ENCODE measurements around the gene ESF1. TPM values are rescaled to one million over a fixed set of nuclear protein-coding genes. Genes with fewer than 3 reads are reported as not detected.
"Not testable (repeated sequence)": the region's sequence is repeated elsewhere in the genome, so short reads cannot be mapped to it uniquely, and the experiment has no call there.

The ESF1 gene
- polyA plus RNA-seq, 3 donors = 3.5 to 13.2 (median 7.7) TPM

DNA sequence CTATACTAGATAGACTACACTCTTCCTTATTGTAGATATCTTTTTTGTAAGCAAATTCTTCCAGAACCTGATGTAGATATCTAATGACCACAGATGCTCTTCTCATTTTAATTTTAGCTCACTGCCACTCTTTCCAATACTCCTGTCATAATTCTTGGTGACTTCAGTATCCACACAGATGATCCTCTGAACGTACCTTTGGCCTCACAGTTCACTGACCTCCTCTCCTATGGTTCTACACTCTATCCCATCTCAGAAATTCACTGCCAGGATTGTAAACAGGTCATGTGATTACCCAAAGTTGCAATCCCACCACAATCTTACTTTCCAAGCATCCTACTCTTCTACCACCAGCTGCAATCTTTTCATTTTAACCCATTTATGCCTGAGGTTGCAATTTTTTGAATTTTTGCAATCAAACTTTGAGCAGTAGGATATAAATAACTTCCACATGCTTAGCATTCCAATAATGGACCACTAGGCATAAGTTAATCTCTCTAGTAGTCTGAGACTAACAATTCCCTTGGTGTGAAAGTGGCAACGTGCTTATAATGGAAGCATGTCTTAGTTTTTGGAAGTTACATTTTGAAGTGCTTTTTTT is 31.2 kb downstream of the ESF1 start:
- WGBS, 3 donors = 89 to 96% (median 90%) methylated on average over 2 of the region's 2 CpGs
- H3K27ac ChIP-seq (ENCODE audit: low read depth, low read length) = no peak overlapping the region

DNA sequence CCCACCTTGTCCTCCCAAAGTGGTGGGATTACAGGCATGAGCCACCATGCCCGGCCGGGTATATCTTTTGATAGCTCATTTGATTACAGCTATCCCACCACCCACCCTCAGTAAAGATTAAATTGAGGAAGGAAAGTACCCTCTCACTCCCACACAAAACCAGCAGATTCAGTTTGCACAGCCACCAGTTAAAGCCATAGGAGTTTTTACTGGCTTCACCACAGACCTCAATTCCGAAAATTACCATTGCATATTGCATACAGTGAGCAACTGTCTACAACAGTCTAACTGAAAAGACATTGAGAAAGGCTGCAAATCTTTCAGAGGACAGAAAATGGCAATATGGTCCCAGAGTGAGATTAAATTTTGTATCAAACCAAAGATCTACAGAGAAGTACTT is 34.9 kb downstream of the ESF1 start:
- no peak overlapping the region for H3K27ac ChIP-seq (ENCODE audit: low read depth, low read length)
- WGBS, 3 donors = 92 to 95% (median 93%) methylated on average over 3 of the region's 3 CpGs

DNA sequence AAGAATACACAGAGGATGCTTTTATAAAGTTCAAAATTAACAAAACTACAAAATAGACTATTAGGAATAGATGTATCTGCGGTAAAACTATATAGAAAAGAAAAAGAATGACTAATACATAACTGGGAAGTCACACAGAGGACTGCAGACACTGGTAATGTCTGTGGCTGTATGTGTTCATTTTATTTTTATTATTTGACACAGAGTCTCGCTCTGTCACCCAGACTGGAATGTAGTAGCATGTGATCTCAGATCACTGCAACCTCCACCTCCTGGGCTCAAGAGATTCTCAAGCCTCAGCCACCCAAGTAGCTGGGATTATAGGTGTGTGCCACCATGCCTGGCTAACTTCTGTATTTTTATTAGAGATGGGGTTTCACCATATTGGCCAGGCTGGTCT is 38.9 kb downstream of the ESF1 start:
- no peak overlapping the region for H3K27ac ChIP-seq (ENCODE audit: low read depth, low read length)
- 79 to 99% (median 96%) methylated on average over 2 of the region's 2 CpGs for WGBS, 3 donors

DNA sequence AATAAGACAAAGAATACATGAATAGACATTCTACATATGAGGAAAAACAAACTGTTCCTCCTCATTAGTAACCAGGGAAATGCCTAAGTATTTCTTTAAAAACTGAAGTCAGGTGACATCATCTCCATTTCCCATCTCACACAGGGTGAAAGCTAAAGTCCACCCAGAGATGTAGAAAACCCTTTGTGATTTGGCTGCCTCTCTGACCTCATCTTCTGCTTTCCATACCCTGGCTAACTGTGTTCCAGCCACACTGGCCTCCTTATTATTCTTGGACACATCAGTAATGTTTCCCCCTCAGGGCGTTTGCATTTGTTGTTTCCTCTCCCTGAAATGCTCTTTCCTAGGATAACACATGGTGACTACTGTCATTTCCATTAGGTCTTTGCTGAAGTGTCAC is 40.4 kb downstream of the ESF1 start:
- H3K27ac ChIP-seq (ENCODE audit: low read depth, low read length) = no peak overlapping the region
- 75 to 77% (median 75%) methylated on average over 1 of the region's 1 CpG for WGBS, 3 donors

DNA sequence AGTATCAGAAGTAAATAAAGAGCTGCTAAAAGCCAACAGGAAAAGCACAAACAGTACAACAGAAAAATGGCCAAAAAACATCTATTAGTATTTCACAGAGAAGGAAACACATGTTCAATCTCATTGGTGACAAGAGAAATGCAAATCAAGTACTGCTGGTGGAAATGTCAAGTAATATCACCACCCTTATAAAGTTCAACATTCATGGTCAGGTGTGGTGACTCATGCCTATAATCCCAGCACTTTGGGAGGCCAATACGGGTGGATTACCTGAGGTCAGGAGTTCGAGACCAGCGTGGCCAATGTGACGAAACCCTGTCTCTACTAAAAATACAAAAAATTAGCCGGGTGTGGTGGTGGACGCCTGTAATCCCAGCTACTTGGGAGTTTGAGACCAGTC is 42.8 kb downstream of the ESF1 start:
- 89 to 97% (median 95%) methylated on average over 6 of the region's 6 CpGs for WGBS, 3 donors
- no peak overlapping the region for H3K27ac ChIP-seq (ENCODE audit: low read depth, low read length)

DNA sequence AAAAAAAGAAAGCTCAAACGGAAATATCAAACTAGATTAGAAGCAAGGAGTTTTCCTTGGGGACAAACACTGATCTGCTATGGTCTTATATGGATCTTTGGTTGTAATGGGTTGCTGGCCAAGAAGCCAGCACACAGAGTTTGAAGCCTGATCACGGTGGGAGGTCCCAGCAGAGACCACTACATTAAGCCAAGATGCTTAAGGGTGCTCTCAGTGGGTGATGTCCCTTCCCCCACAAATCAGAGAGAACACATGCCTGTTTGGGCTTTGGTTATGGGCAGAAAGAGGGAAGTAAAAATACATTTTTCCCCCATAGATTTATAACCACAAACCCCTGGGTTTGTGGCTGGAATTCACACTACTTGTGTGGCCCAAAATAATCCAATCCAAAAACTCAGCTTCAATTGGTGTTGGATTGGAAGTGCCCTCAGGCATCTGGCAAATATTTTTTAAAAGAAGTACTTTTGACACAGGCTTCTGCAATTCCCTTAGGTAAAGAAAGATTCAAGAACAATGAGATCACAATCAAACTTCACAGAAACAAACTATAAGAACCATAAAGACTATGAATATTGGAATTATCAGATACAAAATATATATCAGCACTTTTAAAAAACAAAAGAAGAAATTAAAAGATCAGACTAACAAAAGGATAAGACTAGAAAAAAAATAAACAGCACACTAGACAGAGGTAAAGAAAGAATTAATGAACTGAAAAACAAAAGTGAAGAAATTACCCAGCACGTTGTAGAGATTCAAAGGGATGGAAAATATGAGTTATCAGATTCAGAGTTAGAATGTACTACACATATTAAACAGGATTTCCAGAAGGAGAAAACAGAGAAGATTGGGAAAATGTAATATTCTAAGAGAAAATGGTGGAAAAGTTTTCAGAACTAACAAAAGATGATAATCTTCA is 44.7 kb downstream of the ESF1 start:
- 67 to 87% (median 70%) methylated on average over 3 of the region's 3 CpGs for WGBS, 3 donors

DNA sequence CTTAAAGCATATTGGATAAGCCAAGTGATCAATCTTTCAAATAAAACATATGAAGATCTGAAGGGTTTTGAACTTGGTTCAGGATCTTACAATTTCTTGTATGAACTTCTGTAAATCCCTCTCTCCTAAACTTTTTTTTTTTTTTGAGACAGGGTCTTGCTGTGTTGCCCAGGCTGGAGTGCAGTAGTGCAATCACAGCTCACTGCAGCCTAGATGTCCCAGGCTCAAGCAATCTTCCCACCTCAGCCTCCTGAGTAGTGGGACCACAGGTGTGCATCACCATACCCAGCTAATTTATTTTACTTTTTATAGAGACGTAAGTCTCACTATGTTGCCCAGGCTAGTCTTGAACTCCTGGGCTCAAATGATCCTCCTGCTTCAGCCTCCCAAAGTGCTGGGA is 46.5 kb downstream of the ESF1 start:
- WGBS, 3 donors = 94 to 97% (median 96%) methylated on average over 1 of the region's 1 CpG
- H3K27ac ChIP-seq (ENCODE audit: low read depth, low read length) = not testable (repeated sequence)

More for the DNA sequence above, 44.7 kb downstream of the ESF1 start:
- H3K27ac ChIP-seq (ENCODE audit: low read depth, low read length) = no peak overlapping the region

DNA sequence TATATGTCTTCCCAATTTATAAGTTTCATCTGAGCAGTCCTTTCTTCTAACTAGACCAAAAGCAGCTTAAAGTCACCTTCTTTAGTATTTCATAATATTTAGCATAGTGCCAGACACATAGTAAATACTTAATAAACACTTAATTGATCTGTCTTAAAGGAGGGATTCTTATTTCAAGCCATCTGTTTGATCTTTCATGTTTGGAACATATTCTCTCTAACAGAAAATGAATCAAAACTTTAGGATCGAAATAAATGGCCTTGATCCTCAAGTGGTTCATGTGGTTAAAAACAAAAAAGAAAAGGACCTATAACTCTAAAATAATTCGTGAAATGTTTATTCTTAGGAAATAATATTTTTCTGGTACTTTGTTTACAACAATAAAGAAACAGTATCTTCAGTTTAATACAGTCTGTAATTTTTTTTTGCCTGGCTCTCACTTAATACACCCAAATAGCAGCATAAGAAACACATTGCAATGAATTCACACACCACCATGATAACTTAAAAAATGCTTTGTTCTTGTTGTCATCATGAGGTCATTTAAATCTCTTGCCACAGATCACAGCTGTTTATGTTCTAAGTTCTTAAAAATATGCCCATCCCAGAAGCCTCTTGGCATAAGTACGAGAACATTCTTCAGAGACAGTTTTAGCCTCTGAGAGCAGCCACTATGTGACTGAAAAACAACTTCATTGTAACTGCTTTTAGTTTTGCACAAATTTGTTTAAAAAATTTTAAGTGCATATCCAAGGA is 48.1 kb downstream of the ESF1 start:
- H3K27ac ChIP-seq (ENCODE audit: low read depth, low read length) = no peak overlapping the region
- 65 to 83% (median 67%) methylated on average over 3 of the region's 3 CpGs for WGBS, 3 donors

DNA sequence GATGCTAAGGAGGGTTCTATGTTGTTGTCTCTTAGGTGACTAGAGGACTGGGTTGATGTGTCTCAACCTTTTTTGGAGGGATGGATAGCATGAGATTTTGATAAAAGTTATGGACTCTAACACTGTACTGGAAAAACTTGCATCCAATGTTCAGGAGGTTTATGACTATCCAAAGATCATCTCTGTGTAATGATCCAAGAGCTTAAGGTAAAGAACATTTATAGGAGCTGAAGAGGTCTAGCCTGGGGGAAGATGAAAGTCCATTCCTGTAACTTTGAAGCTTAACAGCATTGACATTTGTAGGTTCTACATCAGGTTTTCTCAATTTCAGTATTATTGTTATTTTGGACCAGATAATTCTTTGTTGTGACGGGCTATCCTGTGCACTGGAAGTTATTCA is 48.9 kb downstream of the ESF1 start:
- no peak overlapping the region for H3K27ac ChIP-seq (ENCODE audit: low read depth, low read length)
- 95 to 97% (median 95%) methylated on average over 1 of the region's 1 CpG for WGBS, 3 donors

DNA sequence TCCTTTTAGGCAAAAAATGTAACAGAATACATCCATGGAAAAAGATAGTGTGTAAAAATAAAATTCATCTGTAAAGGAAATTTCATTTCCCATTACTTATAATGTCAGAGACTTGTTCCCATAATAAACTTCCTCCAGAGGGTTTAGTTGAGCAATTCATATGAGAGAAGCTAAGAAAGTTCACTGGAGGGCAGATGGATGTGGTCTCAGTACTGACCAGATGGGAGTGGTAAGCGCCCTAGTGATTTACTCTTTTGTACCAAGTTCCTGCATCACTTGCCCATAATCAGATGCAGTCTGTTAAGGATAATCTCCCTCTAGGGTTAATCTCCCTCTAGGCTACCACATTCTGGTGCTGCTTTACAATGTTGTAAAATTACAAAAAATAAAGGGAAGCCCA is 61.7 kb downstream of the ESF1 start:
- WGBS, 3 donors = 69 to 90% (median 84%) methylated on average over 1 of the region's 1 CpG
- no peak overlapping the region for H3K27ac ChIP-seq (ENCODE audit: low read depth, low read length)

DNA sequence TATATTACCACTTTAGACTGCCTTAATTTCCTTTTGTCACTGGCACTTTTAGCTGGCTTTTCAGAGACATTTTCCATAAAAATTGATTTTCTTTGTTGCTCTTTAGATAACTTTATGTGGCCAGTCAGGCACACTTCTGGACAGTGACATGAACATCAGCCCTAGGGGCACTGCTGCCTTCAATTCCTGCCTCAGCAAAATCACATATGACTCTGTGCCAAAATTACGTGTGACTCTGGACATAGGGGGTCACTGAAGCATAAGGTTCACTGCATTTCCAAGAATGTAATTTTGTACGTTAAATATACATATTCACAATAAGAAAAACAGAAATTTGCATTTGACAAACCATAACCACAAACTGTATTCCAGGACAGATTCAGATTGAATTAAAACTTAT is 66.5 kb downstream of the ESF1 start:
- WGBS, 3 donors = 90 to 97% (median 92%) methylated on average over 2 of the region's 2 CpGs
- no peak overlapping the region for H3K27ac ChIP-seq (ENCODE audit: low read depth, low read length)

DNA sequence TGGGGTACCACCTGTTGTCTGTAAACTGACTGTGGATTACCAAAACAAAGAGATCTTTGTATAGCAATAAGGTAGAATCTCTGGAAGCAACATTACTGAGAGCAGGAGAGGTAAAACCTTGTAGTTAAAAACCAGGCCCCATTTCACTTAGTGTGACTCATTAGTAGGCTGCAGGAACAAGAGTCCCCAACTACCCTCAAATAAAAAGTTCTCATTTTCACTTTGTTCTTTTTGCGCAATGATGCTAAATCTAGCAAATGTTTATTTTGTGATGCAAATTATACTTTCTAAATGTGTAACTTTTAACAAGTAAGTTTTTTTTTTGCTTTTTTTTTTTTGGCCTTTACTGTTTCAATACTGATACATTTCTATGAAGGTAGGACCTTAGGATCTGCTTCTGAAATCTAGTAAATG is 67.1 kb downstream of the ESF1 start:
- 90 to 97% (median 97%) methylated on average over 1 of the region's 1 CpG for WGBS, 3 donors
- H3K27ac ChIP-seq (ENCODE audit: low read depth, low read length) = no peak overlapping the region

DNA sequence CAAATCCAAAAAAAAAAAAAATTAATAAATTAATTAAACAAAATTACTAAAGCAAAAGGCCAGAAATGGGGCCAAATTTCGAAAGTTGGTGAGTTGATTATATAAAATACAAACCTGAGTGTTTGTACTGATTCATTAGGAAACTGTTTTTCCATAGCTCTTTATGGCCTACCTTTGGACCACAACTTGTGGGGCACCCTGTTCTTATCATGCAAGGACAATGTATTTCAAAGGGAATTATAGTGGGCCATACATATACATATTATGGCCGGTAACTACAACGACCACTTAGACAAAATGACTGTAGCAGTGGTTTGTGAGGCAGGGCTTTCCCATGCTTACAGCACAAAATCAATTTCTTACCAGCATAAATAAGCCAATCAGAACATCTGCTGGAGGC is 69.5 kb downstream of the ESF1 start:
- H3K27ac ChIP-seq (ENCODE audit: low read depth, low read length) = no peak overlapping the region
- WGBS, 3 donors = 90 to 97% (median 96%) methylated on average over 3 of the region's 3 CpGs

DNA sequence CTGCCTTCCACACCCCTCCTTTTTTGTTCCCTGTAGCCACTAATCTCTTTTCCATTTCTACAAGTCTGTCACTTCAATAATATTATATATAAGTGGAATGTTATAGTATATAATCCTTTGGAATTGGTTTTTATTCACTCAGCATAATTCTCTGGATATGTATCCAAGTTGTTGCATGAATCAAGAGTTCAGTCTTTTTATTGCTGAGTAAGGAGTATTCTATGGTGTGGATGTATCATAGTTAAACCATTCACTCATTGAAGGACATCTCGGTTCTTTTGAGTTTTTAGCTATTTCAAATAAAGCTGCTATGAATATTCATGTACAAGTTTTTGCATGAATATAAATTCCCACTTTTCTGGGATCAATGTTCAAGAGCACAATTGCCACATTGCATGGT is 76.5 kb downstream of the ESF1 start:
- H3K27ac ChIP-seq (ENCODE audit: low read depth, low read length) = no peak overlapping the region
- WGBS, 3 donors = 69 to 90% (median 85%) methylated on average over 1 of the region's 1 CpG

DNA sequence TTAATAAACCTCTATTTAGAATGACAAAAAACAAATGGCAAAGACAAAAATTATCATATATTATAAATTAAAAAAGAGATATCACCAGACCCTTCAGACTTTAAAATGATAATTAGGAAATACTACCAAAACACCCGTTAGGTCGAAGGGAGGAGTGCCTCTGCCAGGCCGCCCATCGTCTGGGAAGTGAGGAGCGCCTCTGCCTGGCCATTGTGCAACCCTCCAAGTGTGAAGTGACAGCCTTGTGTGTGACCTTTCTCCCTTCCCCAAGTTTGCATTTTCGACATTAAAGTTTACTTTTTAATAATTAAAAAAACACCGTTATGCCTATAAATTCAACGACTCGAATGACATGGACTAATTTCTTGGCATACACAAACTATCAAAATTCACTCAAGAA is 81.5 kb downstream of the ESF1 start:
- 72 to 82% (median 78%) methylated on average over 9 of the region's 9 CpGs for WGBS, 3 donors

DNA sequence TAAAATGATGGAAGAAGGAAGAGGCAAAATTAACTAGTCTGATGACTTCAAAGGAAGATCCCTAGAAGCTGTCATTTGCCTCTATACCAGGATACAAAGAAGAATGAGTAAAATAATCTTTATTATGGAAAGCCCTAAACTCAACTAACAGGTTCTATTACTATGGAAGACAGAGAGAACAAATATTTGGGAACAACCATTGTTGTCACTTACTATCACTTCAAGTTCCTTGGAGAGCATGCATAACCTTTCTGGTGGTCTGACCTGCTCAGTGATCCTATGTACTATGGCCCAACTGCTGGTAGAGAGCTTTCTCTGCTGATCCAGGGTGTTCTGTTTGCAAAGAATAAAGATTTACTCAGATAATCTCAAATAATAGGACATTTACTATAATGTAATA is 83.2 kb downstream of the ESF1 start:
- no peak overlapping the region for H3K27ac ChIP-seq (ENCODE audit: low read depth, low read length)

More for the DNA sequence above, 81.5 kb downstream of the ESF1 start:
- H3K27ac ChIP-seq (ENCODE audit: low read depth, low read length) = no peak overlapping the region

DNA sequence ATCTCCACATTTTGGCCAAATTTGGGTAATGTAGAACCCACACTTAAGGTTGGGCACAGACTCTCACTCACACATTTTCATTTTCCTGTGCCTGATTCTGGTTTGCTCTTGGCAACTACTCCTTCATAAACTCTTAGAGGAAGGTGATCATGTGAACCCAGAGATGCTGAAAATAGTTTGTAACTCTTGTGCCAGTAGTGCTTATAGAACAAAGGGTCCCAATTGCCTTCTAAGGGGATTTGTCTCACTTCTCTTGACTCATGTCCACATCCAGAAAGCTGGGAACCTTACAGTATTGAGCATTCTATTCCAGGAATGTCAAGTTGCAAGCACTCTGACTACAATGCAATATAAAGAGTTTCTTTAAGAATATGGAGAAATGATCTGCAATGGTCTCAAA is 84.0 kb downstream of the ESF1 start:
- no peak overlapping the region for H3K27ac ChIP-seq (ENCODE audit: low read depth, low read length)

DNA sequence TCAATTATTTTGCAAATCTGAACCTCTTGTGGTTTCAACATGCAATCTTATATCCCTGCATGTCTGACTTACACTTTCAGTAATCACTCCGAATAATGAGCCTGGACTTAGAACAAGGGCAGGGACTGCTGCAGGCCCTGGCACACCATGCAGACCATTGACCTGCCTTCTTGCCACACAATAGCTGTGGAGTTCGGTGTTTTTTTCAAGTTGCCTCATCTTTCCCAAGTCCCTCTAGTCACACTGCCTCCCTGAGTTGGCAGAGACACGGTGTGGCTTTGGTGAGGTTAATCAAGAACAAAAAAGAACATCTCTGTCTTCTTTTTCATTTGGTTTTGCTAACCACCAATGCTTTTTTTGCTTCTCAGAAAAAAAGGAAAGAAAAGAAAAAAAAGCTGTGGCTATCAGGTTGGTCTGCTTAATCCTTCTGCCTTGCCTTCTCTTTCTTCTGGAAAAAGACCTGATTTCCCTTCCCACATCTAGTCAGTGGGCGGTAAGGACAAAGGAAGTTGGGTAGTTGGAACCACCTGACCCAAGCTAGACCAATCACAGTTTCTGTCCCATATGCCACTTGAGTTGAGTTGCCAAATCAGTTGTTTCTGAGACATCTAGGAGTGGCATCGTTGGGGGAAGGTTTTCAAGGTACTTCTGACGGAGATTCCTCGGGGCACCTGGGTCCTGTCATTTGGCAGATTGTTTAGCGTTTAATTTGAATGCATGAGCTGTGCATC is 90.1 kb downstream of the ESF1 start:
- 82 to 84% (median 83%) methylated on average over 8 of the region's 8 CpGs for WGBS, 3 donors
- H3K27ac ChIP-seq (ENCODE audit: low read depth, low read length) = no peak overlapping the region

All from adipose tissue (tissue), 3 donors.